Fibroblast of gingiva (primary cell): ENCODE measurements around the gene GALR3.

Experiments used
- DNase-seq: peaks from one replicate; pipeline ENCODE4 v3.0.0-alpha.2; 2011; ENCODE audit warnings: low read depth

GALR3 gene

DNA sequence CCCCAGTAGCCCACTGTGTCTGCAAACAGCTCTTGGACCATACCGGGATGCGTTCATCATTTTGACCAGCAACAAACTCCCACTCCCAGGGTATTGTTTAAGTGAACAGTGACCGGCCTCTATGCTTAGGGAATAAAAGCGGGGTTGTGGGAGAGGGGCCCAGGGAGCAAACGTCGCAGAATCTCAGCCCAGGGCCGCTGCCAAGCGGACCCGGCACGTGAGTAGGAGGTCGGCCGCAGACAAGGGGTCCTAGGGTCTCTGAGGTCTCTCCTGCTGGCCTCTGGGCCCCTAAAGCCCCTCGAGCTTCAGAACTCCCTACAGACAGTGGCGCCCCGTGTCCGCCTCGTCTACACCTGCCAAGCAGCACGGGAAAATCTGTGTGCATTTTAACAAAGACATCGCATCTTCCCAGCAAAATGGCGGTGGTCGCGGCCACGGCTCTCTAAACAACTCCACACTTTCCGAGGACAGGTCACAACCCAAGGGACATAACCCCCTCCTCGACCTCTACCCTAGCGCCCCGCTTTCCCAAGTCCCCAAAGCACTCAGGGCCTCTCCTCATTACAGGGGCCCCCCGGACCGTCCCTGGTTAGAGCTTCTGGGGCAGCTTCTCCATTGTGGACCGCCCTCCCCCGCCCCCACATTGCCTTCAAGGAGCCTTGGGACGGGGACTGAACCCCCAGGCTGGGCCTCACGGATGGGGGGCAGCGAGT, 19.4 kb upstream of the GALR3 start:
- no peak for DNase-seq

DNA sequence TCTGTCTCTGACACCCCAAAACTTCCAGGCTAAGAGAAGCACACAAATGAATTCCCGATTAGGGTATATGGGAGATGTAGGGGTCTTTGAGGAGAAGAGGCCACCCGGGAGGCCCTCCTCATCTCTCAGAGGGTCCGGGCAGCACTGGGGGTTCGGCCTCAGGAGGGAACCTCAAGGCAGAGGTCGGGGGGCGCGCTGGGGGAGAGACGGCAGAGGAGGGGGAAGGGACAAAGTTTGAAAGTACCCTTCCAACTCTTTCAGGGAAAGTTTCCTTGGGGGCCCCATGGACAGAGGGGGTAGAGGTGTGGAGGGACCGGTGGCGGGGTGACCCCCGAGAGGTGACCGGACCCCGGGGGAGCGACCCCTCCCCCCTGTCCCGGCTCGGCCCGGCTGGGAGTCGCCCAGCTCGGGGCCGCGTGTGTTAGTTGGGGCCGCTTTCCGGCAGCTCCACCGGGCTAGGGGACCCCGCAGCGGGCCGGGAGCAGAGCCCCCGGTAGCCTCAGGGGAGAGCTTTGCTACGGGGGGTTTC, 18.8 kb upstream of the GALR3 start:
- no peak for DNase-seq

DNA sequence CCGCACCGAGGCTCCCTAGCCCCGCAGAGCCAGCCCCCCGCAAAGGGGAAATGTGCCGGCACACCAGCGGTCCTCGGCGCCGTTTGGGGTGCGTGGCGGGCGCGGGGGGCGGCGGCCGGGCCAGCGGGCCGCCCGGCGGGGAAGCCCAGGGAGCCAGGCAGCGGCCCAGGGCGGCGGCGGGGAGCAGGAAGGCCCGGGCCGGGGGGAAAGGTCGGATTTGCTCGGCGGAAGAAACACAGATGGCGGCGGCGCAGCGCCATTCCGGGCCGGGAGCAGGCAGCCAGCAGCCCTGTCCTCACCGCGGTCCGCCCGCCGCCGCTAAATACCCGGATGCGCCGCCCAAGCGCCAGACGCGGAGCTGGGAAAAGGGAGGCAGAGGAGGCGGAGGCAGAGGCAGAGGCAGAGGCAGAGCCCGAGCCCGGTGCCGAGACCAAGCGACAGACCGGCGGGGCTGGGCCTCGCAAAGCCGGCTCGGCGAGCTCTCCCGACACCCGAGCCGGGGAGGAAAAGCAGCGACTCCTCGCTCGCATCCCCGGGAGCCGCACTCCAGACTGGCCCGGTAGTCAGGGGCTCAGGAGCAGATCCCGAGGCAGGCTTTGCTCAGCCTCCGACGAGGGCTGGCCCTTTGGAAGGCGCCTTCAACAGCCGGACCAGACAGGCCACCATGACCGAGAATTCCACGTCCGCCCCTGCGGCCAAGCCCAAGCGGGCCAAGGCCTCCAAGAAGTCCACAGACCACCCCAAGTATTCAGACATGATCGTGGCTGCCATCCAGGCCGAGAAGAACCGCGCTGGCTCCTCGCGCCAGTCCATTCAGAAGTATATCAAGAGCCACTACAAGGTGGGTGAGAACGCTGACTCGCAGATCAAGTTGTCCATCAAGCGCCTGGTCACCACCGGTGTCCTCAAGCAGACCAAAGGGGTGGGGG, 18.0 kb upstream of the GALR3 start:
- peak; percentile 85 for DNase-seq

DNA sequence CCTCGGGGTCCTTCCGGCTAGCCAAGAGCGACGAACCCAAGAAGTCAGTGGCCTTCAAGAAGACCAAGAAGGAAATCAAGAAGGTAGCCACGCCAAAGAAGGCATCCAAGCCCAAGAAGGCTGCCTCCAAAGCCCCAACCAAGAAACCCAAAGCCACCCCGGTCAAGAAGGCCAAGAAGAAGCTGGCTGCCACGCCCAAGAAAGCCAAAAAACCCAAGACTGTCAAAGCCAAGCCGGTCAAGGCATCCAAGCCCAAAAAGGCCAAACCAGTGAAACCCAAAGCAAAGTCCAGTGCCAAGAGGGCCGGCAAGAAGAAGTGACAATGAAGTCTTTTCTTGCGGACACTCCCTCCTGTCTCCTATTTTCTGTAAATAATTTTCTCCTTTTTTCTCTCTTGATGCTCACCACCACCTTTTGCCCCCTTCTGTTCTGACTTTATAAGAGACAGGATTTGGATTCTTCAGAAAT, 17.3 kb upstream of the GALR3 start:
- no peak for DNase-seq

DNA sequence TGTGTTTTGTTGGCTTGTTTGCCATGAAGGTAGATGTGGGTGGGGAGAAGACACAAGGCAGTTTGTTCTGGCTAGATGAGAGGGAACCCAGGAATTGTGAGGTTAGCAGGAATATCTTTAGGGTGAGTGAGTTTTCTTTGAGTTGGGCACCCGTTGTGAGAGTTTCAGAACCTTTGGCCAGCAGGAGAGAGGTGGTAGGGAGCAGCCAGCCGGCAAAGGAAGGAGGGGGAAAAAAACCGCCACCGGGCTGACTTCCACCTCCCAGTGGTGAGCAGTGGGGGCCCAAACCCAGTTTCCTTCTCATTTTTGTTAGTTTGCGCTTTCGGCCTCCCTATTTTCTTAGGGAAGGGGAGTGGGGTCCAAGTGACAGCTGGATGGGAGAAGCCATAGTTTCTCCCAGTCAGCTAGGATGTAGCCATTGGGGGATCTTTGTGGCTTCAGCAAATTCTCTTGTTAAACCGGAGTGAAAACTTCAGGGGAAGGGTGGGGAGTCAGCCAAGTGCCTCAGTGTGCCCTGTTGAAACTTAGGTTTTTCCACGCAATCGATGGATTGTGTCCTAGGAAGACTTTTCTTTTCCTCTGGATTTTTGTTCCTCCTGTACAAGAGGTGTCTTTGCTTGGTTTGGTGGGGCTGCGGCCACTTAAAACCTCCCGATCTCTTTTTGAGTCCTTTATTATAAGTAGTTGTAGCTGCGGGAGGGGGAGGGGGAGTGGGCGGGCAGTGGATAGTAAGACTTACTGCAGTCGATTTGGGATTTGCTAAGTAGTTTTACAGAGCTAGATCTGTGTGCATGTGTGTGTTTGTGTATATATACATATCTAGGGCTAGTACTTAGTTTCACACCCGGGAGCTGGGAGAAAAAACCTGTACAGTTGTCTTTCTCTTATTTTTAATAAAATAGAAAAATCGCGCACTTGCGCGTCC, 16.5 kb upstream of the GALR3 start:
- DNase-seq = peak; percentile 28

DNA sequence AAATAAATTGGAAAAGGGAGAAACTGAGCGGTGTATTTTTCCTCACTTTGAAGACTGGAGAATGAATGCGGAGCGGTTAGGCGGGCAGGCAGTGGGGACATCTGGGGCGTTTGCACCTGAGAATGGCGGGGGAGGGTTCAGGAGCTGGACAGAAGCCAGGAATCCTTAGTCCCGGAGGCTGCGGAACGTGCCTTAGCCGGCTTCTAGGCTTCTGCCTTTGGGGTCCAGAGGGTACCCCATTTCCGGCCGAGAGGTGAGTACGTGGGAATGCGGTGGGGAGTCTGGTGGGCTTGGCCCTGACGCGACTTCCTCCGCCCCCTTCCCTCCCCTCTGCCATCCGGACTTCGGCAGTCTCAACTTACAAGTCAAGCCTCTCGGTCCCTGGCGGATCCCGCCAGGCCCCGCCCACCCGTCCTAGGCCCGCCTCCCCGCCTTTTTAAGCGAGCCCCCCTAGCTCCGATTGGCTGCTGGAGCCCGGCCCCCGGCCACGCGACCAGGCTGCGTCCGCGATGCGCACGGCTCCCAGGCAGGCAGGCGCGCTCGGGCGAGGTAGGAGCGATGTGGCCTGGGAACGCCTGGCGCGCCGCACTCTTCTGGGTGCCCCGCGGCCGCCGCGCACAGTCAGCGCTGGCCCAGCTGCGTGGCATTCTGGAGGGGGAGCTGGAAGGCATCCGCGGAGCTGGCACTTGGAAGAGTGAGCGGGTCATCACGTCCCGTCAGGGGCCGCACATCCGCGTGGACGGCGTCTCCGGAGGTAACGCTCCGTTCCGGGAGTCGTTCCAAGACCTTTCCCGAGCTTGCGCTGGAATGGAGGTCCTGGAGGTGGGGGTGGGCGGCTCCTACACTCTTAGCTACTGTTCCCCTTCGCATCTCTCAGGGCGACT, 15.5 kb upstream of the GALR3 start, which contains the start of gene GCAT:
GCAT (plus strand) TSS at position 525 of the 884 bp plus-strand sequence; CDS start at position 559, 34 bp downstream.
- peak; percentile 95 for DNase-seq

DNA sequence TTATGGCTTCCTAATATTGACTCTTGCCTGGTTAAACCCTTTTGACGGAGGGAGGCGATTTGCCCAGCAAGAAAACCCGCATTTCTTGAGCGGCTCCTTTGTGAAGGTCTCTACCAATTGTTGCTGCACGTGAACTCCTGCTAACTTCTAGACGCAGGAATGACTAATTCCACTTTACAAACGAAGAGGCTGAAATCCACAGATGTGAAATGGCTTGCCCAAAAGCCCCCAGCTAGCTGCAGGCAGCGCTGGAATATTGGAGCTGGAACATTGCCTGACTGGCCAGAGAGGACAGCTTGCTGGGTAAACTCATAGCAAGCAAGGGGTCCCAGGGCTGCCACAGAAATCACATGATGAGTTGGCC, 14.9 kb upstream of the GALR3 start:
- no peak for DNase-seq

DNA sequence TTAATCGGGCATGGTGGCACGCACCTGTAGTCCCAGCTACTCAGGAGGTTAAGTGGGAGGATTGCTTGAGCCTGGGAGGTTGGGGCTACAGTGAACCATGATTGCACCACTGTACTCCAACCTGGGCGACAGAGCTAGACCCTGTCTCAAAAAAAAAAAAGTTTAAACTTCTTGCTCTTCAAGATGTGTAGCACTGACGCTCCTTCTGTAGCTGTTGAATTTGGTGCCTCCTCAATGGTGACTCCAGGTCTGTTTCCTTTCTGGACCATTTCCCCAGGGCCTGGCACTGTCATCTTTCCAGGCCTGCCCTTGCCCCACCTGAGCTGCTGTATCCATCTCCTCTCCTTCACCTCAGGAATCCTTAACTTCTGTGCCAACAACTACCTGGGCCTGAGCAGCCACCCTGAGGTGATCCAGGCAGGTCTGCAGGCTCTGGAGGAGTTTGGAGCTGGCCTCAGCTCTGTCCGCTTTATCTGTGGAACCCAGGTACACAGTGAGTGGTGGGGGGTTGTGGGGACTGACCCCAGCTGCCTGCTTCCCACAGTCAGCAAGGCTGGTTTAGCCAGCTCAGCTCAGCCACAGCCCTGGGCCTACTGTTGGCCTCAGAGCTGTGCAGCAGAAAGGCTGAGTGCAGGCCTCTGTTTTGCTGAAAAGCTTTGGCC, 13.4 kb upstream of the GALR3 start:
- DNase-seq = no peak

DNA sequence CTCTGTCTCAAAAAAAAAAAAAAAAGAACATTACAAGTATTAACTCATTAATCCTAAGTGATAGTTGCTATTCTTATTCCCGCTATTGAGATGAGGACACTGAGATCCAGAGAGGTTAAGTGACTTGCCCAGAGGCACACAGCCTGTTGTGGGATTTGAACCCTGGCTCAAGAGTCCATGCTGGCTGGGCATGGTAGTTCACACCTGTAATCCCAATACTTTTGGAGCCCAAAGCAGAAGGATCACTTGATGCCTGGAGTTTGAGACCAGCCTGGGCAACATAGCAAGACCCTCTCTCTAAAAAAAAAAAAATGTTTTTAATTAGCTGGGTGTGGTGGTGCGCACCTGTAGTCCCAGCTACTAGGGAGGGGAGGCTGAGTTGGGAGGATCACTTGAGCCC, 11.3 kb upstream of the GALR3 start:
- DNase-seq = no peak

DNA sequence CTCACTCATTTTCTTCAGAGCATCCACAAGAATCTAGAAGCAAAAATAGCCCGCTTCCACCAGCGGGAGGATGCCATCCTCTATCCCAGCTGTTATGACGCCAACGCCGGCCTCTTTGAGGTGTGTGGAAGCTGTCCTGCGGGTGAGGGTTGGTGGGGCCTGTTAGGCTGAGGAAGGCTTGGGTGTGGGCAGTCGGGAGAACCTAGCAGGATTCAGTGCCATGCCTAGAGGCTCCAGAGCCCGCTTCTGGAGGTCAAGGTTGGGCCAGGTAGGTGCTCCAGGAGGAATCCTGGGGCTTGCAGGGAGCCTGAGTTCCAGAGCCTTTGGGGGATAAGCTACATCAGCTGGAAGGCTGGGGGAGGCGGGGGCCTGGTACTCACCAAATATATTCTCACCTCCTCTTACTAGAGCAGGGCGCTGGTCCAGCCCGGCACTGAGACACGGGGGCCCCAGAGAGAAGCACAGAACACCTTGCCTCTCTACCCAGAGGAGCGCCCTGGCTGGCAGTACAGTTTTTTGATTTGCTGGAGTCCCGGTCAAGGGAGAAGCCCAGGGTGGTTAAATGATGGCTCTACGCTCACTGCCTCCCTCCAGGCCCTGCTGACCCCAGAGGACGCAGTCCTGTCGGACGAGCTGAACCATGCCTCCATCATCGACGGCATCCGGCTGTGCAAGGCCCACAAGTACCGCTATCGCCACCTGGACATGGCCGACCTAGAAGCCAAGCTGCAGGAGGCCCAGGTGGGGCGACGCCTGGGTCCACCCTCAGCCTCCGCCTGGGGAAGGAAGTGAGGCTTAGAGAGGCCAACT, 10.1 kb upstream of the GALR3 start:
- no peak for DNase-seq

DNA sequence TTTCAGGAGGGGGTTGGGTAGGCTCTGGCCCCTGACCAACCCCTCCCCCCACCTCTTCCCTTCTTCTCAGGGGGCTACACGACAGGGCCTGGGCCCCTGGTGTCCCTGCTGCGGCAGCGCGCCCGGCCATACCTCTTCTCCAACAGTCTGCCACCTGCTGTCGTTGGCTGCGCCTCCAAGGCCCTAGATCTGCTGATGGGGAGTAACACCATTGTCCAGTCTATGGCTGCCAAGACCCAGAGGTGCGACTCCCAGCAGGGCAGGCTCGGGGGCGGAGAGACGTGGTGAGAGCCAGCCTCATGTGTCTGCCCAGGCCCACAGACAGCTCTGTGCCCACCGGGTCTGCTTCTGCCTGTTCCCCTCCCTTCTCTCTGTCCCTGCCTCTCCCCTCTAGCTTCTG, 7.6 kb upstream of the GALR3 start:
- no peak for DNase-seq

DNA sequence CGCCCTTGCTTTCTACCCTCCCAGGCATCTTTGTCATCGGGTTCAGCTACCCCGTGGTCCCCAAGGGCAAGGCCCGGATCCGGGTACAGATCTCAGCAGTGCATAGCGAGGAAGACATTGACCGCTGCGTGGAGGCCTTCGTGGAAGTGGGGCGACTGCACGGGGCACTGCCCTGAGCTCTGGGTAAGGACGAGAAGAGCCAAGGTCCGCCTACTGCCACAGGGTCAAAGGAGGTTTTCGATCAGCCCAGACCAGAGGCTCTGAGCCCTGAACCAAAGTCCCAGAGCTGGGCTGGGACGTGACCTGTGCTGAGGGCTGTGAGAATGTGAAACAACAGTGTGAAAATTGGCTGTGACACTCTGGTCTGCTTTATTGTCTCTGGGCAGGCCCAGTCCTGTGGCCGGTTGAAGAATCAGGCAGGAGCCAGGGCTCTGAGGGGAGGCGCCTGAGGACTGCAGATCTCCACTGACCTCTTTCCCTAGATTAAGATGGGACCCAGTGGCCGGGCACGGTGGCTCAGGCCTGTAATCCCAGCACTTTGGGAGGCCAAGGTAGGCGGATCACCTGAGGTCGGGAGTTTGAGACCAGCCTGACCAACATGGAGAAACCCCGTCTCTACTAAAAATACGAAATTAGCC, 6.5 kb upstream of the GALR3 start:
- DNase-seq = no peak

DNA sequence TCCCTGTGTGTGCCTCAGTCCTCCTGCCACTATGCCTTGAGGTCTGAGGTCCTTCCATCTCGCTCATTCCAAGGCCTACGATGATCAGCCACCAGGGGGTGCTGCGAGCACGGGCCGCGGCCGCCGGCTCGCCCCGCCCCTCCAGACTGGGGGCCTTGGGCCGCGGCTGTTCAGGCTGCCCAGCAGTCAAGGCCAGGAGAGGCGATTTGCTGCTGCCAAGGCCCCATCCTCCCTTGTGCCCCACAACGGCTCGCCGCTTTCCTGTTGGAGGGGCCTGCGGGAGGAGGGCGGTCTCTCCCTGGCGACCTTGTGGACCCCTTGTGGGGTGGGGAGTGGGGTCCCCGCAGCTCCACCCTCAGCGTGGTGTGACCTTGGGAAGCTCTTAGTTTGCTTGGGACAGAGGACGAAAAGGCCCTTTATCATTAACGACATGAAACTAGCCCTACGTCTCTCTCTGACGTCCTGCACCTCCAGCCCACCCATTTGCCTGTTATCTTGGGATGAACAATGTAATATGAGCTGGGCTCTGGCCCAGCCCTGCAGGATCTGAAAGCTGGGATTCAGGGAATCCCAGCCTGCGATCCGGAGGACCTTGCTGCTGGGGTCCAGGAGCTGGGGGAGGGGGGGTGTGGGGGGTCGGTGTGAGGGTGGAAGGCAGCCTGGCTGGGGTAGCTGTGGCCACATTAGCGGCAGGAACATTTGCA, 5.3 kb upstream of the GALR3 start:
- peak; percentile 70 for DNase-seq

DNA sequence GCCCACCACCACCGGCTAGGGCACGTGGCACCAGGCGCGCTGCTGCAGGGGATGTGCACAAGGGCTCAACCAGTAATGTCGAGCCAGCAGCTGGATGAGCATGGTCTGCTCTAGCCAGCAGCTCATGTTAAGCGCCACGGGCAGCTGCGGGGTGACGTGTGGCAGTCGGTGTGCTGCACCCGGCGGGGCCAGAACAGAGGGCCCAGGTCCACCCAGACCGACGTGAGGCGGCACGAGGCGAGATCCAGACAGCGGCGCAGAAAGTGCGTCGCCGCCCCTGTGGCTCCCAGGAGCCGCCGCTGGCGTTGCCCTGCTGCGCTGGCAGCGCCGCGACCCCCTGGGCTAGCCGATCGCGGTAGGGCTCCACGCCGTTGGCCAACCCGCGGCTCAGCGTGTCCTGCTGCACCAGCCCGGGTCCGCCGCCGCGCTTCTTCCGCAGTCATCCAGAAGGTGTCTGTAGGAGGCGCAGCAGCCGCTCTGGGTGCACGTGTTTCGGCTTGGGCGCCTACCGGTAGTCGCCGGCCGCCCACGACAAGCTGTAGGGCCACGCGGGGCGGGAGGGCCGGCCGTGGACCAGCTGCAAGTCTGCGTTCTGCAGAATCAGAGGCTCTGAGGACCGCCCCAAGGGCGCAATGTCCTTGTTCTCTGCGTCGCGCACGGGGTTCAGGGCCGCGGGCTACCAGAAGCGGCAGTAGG, 4.6 kb upstream of the GALR3 start:
- peak; percentile 46 for DNase-seq

DNA sequence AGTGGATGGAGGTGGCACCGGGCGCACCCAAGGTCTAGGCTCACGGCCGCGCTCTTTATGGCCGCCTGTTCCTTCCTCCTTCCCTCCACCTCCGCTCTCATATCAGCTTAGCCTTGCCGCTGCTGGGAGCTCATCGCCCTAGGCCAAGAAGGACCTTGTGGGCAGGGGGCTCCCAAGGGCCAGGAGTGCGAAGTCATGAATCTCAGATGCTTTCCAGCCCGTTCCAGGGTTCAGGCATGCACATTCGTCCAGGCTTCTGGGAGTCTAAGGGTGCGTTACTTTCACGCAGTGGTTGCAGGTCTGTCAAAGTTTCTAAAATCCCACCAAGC, 4.1 kb upstream of the GALR3 start:
- DNase-seq = no peak

DNA sequence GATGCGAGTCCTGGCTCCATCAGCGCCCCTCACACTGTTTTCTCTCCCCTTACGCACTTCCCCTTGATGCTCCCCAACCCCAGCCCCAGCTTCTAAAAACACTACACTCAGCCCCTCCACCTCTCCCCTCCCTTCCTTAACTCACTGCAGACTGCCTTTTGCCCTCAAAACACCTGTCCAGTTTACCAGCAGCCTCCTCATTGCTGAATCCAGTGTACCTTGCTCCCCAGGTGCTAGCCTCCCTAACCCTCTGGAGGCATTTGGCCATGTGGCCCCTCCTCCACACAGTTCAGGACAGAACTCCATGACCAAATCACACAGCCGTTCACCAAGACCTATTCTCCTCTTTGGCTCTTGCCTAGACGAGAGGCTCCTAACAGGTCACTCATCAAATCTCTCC, 2.8 kb upstream of the GALR3 start:
- no peak for DNase-seq

DNA sequence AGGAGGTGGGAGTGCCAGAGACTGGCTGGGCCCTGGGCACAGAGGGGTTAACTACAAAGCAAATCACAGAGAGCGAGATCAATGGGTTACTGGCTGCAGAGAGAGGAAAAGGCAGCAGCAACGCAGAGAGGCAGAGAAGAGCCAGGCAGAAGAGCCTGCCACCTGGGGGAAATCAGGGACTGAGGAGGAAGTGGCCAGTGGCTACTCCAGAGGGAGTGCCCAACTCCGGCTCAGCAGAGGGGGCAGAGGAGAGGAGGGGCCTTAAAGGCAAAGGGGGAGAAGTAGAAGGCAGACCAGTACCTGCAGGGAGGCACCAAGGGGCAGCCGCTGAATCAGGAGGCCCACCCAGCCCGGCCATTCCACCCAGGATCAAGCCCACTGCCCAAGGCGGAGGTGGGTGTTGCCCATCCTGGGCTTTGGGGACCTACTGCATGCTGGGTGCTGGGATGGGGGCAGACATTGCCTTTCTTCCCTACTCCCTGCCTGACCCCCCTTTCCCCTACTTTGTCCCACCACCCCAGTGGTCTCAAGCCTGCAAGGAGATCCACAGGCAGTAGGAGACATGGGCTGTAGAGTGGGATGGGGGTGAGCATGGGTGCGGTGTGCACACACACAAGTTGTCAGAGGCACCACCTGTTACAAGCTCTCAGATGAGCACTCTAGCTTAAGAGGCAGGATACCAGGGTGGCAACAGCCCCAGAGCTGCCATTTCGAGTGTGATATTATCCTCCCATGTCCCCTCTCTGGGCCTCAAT, 926 bp upstream of the GALR3 start:
- no peak for DNase-seq
